Sigmoid colon (tissue), 7 donors: ENCODE measurements around the gene SH3RF2. TPM values are rescaled to one million over a fixed set of nuclear protein-coding genes. Genes with fewer than 3 reads are reported as not detected.

Experiments
- DNase-seq: peaks from one replicate; pipeline ENCODE4 v3.0.0-alpha.2; 2019
- H3K27ac ChIP-seq, 4 donors: fragments of 200-600 bp; sonication (generic); one replicate each; pipeline ENCODE4 v1.5.1; 2016 to 2019; ENCODE audit warnings: mild to moderate bottlenecking in 1 of 4
- H3K27me3 ChIP-seq, 3 donors: fragments of 200-600 bp; sonication (generic); one replicate each; pipeline ENCODE4 v1.5.1; 2019; ENCODE audit warnings: mild to moderate bottlenecking in 1 of 3
- H3K36me3 ChIP-seq, 4 donors: fragments of 200-600 bp; sonication (generic); one replicate each; pipeline ENCODE4 v1.5.1; 2016 to 2019
- H3K4me1 ChIP-seq, 4 donors: fragments of 200-600 bp; sonication (generic); one replicate each; pipeline ENCODE4 v1.5.1; 2017 to 2019
- H3K4me3 ChIP-seq, 4 donors: fragments of 200-600 bp; sonication (generic); one replicate each; pipeline ENCODE4 v1.5.1; 2017 to 2019; ENCODE audit warnings: mild to moderate bottlenecking in 2 of 4, moderate library complexity in 1 of 4
- H3K9me3 ChIP-seq, 4 donors: fragments of 200-600 bp in 3 of 4; sonication (generic) in 3 of 4; one replicate each; pipeline versions ENCODE4 v1.5.1 to v1.6.1; 2013 to 2019
- CTCF ChIP-seq, 4 experiments: fragments of 450-650 bp in 3 of 4; fragments of 200-600 bp in 1 of 4; IDR thresholded peaks; one replicate each; pipeline ENCODE4 v1.5.1; 2016 to 2019; ENCODE audit warnings: antibody characterized with exemption in 4 of 4, mild to moderate bottlenecking in 3 of 4, moderate library complexity in 2 of 4
- EP300 ChIP-seq, 4 donors: sonication (generic); formaldehyde crosslinking; IDR thresholded peaks; one replicate each; pipeline ENCODE4 v1.6.1; 2017; ENCODE audit warnings: antibody characterized with exemption in 4 of 4
- POLR2A ChIP-seq, 2 donors: fragments of 450-650 bp; IDR thresholded peaks; one replicate each; pipeline ENCODE4 v1.6.1; 2016; ENCODE audit warnings: antibody characterized with exemption in 2 of 2, mild to moderate bottlenecking in 2 of 2, moderate library complexity in 2 of 2
- POLR2AphosphoS5 ChIP-seq, 4 donors: sonication (generic); formaldehyde crosslinking; IDR thresholded peaks; one replicate each; pipeline ENCODE4 v1.6.1; 2017; ENCODE audit warnings: antibody characterized with exemption in 4 of 4
- WGBS, 2 donors: extraction: QIAGEN DNeasy Blood & Tissue Kit; methylation state at CpG; one replicate each; pipeline ENCODE4 v1.1.7; 2013; 5-methylcytosine and 5-hydroxymethylcytosine counted together
- intact Hi-C: fragments of 100-400 bp; cut with DNase I; formaldehyde crosslinking; loops from one replicate; pipeline ENCODE4 v1.15.1; 2023
- polyA plus RNA-seq, 3 donors: library from polyadenylated mRNA; stranded (reverse); fragments of 200-250 nt; gene quantifications; one replicate each; pipeline ENCODE4 v1.2.3, GENCODE V29; 2013
- total RNA-seq, 4 donors: library from RNA; depleted of rRNA; stranded (reverse); fragments of >200 nt; gene quantifications; one replicate each; pipeline ENCODE4 v1.1.0, GENCODE V29; 2016
- donor health status: healthy with polysubstance abuse.
- donor health status: Bipolar disorder and iron deficiency.
- donor health status: healthy.

Gene SH3RF2
- total and polyA plus RNA-seq, 7 donors = 0.28 to 37.9 (median 1.4) TPM

- Histone ChIP-seq H3K27ac (no peak overlapping the region), H3K4me3 (no peak overlapping the region), H3K4me1 (no peaks in the 10 kb centered on the region), H3K27me3 (no peaks in the 10 kb centered on the region), H3K36me3 (no peaks in the 10 kb centered on the region), H3K9me3 (no peaks in the 10 kb centered on the region)
- intact Hi-C loops = no loop called here
- TF ChIP-seq EP300 (IDR thresholded peaks at IDR 0.05) = no peak
- no peak for TF ChIP-seq POLR2AphosphoS5 (IDR thresholded peaks at IDR 0.05)
- no peak for TF ChIP-seq POLR2A (IDR thresholded peaks at IDR 0.05)
- TF ChIP-seq CTCF (IDR thresholded peaks at IDR 0.05) = no peak
- WGBS, 2 donors = 68 to 75% methylated on average over 2 of the region's 2 CpGs
- no peak for DNase-seq
Observed at GRCh38 chr5:146055432-146055831, 119.1 kb downstream of the SH3RF2 start.

- DNase-seq = no peak
- H3K27me3 ChIP-seq = no peaks in the 10 kb centered on the region
- H3K4me1 ChIP-seq = no peaks in the 10 kb centered on the region
- TF ChIP-seq POLR2A (IDR thresholded peaks at IDR 0.05) (no peak), CTCF (IDR thresholded peaks at IDR 0.05) (no peak), POLR2AphosphoS5 (IDR thresholded peaks at IDR 0.05) (no peak), EP300 (IDR thresholded peaks at IDR 0.05) (no peak)
- H3K36me3 ChIP-seq = no peaks in the 10 kb centered on the region
- WGBS, 2 donors = 79 to 89% methylated on average over 22 of the region's 22 CpGs
- intact Hi-C loops = no loop called here
- no peak overlapping the region for H3K4me3 ChIP-seq
- no peak overlapping the region for H3K27ac ChIP-seq
- no peaks in the 10 kb centered on the region for H3K9me3 ChIP-seq
Observed at GRCh38 chr5:146059460-146060220, 123.3 kb downstream of the SH3RF2 start.

- Histone ChIP-seq H3K4me1 (no peaks in the 10 kb centered on the region), H3K27ac (no peak overlapping the region), H3K9me3 (no peaks in the 10 kb centered on the region), H3K4me3 (no peak overlapping the region), H3K27me3 (no peaks in the 10 kb centered on the region), H3K36me3 (no peaks in the 10 kb centered on the region)
- DNase-seq = no peak
- intact Hi-C loops = no loop called here
- WGBS, 2 donors = 95% methylated on average over 5 of the region's 5 CpGs
- no peak for TF ChIP-seq POLR2A (IDR thresholded peaks at IDR 0.05)
- TF ChIP-seq EP300 (IDR thresholded peaks at IDR 0.05) = no peak
Observed at GRCh38 chr5:146060221-146060585, 123.8 kb downstream of the SH3RF2 start.

- H3K36me3 ChIP-seq = no peaks in the 10 kb centered on the region
- WGBS, 2 donors = 79 to 96% methylated on average over 8 of the region's 8 CpGs
- no peaks in the 10 kb centered on the region for H3K9me3 ChIP-seq
- H3K27ac ChIP-seq = no peak overlapping the region
- intact Hi-C loops = no loop called here
- DNase-seq = no peak
- no peaks in the 10 kb centered on the region for H3K27me3 ChIP-seq
- no peak for TF ChIP-seq CTCF (IDR thresholded peaks at IDR 0.05)
- TF ChIP-seq POLR2A (IDR thresholded peaks at IDR 0.05) = no peak
- TF ChIP-seq POLR2AphosphoS5 (IDR thresholded peaks at IDR 0.05) = no peak
- no peak for TF ChIP-seq EP300 (IDR thresholded peaks at IDR 0.05)
- no peak overlapping the region for H3K4me3 ChIP-seq
- no peaks in the 10 kb centered on the region for H3K4me1 ChIP-seq
Observed at GRCh38 chr5:146066968-146067367, 130.6 kb downstream of the SH3RF2 start.

- Histone ChIP-seq H3K4me1 (no peaks in the 10 kb centered on the region), H3K36me3 (no peaks in the 10 kb centered on the region), H3K9me3 (no peaks in the 10 kb centered on the region), H3K27me3 (no peaks in the 10 kb centered on the region), H3K4me3 (no peak overlapping the region), H3K27ac (no peak overlapping the region)
- no peak for DNase-seq
- no peak for TF ChIP-seq EP300 (IDR thresholded peaks at IDR 0.05)
- intact Hi-C loops = no loop called here
- WGBS, 2 donors = 82 to 86% methylated on average over 9 of the region's 9 CpGs
Observed at GRCh38 chr5:146068206-146068605, 131.8 kb downstream of the SH3RF2 start.
